GM12872 (cell line): ENCODE results near the gene PATZ1.

ENCODE experiments used
- CTCF ChIP-seq: IDR thresholded peaks from 3 replicates; pipeline ENCODE4 v1.5.1; 2011; ENCODE audit warnings: low read depth, mild to moderate bottlenecking, low read length, moderate library complexity; ENCODE audit not compliant: insufficient read depth

The PATZ1 gene

GRCh38 chr22:31289344-31289743 lies 56.8 kb downstream of the PATZ1 start:
- TF ChIP-seq CTCF = no peak

DNA sequence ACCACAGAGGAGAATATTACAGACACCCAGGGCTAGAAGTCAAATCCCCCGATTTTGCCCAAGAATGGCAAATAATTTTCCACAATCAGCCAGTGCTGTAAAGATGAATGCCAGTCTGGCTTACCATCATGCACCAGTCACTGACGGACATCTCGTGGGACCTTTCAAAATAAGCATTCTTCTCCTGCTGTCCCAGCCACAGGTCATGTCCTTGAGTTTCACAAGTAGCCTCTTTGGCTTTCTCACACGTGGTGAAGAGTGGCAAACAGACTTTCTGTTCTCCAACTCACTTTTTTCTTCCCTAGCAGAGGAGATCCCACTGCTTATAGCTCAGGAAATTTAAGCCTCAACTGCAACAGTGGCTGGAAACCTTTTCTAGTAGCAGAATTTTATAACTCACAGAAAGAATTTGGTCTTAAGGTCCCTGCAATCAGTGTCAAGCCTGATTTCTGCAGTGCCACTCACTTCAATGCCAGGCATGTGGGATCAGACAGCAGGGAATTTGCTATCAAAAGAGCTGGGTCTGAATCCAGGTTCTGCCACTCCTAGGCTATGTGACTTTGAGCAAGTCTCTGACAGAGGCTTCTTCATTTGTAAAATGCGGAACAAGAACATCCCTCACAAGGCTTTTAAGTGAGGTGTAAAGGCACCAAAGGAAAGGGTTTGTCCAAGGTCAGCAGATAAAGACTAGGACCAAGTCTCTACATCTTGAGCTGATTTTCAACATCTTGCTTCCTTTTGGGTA lies 57.5 kb downstream of the PATZ1 start:
- no peak for TF ChIP-seq CTCF

GRCh38 chr22:31287818-31288495 lies 58.2 kb downstream of the PATZ1 start:
- TF ChIP-seq CTCF = no peak

- TF ChIP-seq CTCF = no peak
Observed at GRCh38 chr22:31286360-31287255, 59.5 kb downstream of the PATZ1 start.

- no peak for TF ChIP-seq CTCF
Observed at GRCh38 chr22:31284281-31285155, 61.6 kb downstream of the PATZ1 start.

GRCh38 chr22:31282748-31283468 lies 63.2 kb downstream of the PATZ1 start:
- TF ChIP-seq CTCF = no peak
